Measurements from ENCODE around the gene IQGAP1. TPM values are rescaled to one million over a fixed set of nuclear protein-coding genes. Genes with fewer than 3 reads are reported as not detected.

The IQGAP1 gene
- 154 TPM for total RNA-seq

GRCh38 chr15:90387534-90388461 lies at the start of gene IQGAP1:
TSS of gene IQGAP1 (plus strand) at chr15:90388242. CDS start at chr15:90388342, 100 bp downstream.

GRCh38 chr15:90352107-90352893 lies 35.7 kb upstream of the IQGAP1 start, which contains the start of gene ZNF774:
TSS of gene ZNF774 (plus strand) at chr15:90352284. CDS start at chr15:90354661, 2,377 bp downstream.

DNA sequence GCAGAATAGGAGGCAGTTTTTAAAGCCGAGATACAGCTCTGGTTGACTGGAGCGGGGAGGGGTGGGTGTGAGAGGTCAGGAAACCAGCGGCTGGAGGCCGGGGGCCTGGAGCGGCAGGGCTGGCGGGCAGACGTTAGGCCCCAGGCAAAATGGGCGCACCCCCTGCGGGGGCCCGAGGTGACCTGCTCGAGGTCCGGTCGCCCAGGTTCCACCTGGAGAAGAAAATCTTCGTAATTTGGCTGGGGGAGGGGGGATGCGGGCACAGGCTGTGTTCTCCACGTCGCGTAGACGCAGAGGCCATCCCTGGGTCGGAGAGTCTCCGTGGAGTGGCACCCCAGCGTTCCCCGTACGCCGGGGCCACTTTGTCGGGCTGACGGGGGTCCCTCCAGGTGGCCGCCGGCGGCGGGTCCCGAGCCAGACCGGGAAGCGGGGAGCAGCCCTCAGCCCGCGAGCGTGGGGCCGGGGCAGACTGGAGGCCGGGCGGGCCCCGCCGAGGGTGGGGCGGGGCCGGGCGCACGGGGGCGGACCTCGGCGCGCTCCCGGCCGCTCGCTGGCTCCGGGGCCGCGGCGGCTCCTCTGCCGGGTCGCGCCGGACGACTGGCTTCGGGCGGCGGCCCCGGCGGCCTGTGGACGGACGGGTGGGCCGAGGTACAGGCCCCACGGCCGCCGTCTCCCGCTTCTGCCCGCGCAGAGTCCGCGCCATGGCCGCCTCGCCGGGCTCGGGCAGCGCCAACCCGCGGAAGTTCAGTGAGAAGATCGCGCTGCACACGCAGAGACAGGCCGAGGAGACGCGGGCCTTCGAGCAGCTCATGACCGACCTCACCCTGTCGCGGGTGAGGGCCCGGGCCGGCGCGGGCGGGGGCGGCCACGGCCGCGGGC lies 141.6 kb downstream of the IQGAP1 start, which contains the start of gene CRTC3:
Gene CRTC3 (plus strand): TSS at position 553 of the 879 bp plus-strand sequence. CDS start 149 bp downstream, at position 702.

Small RNA genes within 50 kb of the gene (small RNA-seq; reads per million reads assigned to genes)
- not detected for gene NDUFA3P4 (ENCODE audit: low replicate concordance)

Other genes with a start within 250 kb of the IQGAP1 start
- gene SEMA4B, start 186.9 kb upstream of the IQGAP1 start, total RNA-seq, result 66.7 TPM
- 19.7 TPM for gene CIB1, start 154.3 kb upstream of the IQGAP1 start, total RNA-seq
- gene GDPGP1, start 154.0 kb upstream of the IQGAP1 start, total RNA-seq, result 8.3 TPM
- 1.3 TPM for gene TTLL13, start 138.7 kb upstream of the IQGAP1 start, total RNA-seq
- gene NGRN, start 122.6 kb upstream of the IQGAP1 start, total RNA-seq, result 81.7 TPM
- gene ZNF774, start 36.0 kb upstream of the IQGAP1 start, total RNA-seq, result 1.8 TPM
- 33.1 TPM for gene CRTC3, start 141.7 kb downstream of the IQGAP1 start, total RNA-seq

Data from metanephros (tissue), 2 donors.